Gastroesophageal sphincter (tissue), 3 donors: ENCODE measurements around the gene CAMK2B.

Source experiments
- EP300 ChIP-seq: sonication (generic); formaldehyde crosslinking; IDR thresholded peaks from one replicate; pipeline ENCODE4 v1.6.1; 2017; ENCODE audit warnings: antibody characterized with exemption, mild to moderate bottlenecking
- POLR2A ChIP-seq, 2 donors: fragments of 450-650 bp; IDR thresholded peaks; one replicate each; pipeline ENCODE4 v1.6.1; 2017; ENCODE audit warnings: antibody characterized with exemption in 2 of 2, mild to moderate bottlenecking in 2 of 2, moderate library complexity in 1 of 2
- POLR2AphosphoS5 ChIP-seq: sonication (generic); formaldehyde crosslinking; IDR thresholded peaks from one replicate; pipeline ENCODE4 v1.6.1; 2017; ENCODE audit warnings: antibody characterized with exemption
- TF ChIP-seq, protein P1 (sequence below), 4 experiments: fragments of 200-600 bp in 2 of 4; fragments of 450-650 bp in 2 of 4; sonication (generic) in 1 of 4; IDR thresholded peaks; one replicate each; pipeline ENCODE4 v1.5.1; 2017 to 2019; ENCODE audit warnings: antibody characterized with exemption in 4 of 4, mild to moderate bottlenecking in 2 of 4, moderate library complexity in 2 of 4

- TF ChIP-seq, protein P1, sequence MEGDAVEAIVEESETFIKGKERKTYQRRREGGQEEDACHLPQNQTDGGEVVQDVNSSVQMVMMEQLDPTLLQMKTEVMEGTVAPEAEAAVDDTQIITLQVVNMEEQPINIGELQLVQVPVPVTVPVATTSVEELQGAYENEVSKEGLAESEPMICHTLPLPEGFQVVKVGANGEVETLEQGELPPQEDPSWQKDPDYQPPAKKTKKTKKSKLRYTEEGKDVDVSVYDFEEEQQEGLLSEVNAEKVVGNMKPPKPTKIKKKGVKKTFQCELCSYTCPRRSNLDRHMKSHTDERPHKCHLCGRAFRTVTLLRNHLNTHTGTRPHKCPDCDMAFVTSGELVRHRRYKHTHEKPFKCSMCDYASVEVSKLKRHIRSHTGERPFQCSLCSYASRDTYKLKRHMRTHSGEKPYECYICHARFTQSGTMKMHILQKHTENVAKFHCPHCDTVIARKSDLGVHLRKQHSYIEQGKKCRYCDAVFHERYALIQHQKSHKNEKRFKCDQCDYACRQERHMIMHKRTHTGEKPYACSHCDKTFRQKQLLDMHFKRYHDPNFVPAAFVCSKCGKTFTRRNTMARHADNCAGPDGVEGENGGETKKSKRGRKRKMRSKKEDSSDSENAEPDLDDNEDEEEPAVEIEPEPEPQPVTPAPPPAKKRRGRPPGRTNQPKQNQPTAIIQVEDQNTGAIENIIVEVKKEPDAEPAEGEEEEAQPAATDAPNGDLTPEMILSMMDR (IDR thresholded peaks at IDR 0.05): no peak
- no peak for TF ChIP-seq EP300
- TF ChIP-seq POLR2AphosphoS5: no peak
- no peak for TF ChIP-seq POLR2A (IDR thresholded peaks at IDR 0.05)
These were observed 17.3 kb downstream of the CAMK2B start for GRCh38 chr7:44307905-44308595.
